H1 (cell line): ENCODE data around the gene PAXX. TPM values are rescaled to one million over a fixed set of nuclear protein-coding genes. Genes with fewer than 3 reads are reported as not detected.
A peak's percentile ranks its signal among the peaks of the same experiment; 100 is the strongest.

Experiments used
- CTCF ChIA-PET: fragments of 300-600 bp; sonication (Branson Sonifier 250); formaldehyde crosslinking; loops from one replicate; lab custom pipeline; 2021; ENCODE audit not compliant: partially characterized antibody; lab: Charles Lee
- POLR2A ChIA-PET: fragments of 300-600 bp; sonication (Branson Sonifier 250); formaldehyde crosslinking; loops from one replicate; lab custom pipeline; 2021; ENCODE audit warnings: inconsistent platforms; ENCODE audit not compliant: partially characterized antibody; lab: Charles Lee
- DNase-seq, 2 experiments: peaks; one replicate each; pipeline versions ENCODE4 v3.0.0 to v3.0.0-alpha.2; 2010 to 2022; ENCODE audit warnings: low spot score in 2 of 2, low read depth in 1 of 2, mixed read lengths in 1 of 2
- FAIRE-seq: peaks from 2 replicates; lab custom pipeline; 2011; peaks lifted over from hg19 to GRCh38; lab: Jason Lieb, UNC
- H2AFZ ChIP-seq: 2 replicates; pipeline ENCODE4 v1.8.1; 2012; ENCODE audit warnings: low read length, inconsistent platforms
- H2AK5ac ChIP-seq: 2 replicates; pipeline ENCODE4 v1.6.1; 2013; ENCODE audit warnings: low read depth, low read length
- H2BK120ac ChIP-seq: replicated peaks from 2 replicates; pipeline ENCODE3; 2013; ENCODE audit warnings: low read depth, low read length, inconsistent platforms
- H2BK12ac ChIP-seq: 2 replicates; pipeline ENCODE4 v1.6.1; 2013; ENCODE audit warnings: low read depth, low read length
- H2BK15ac ChIP-seq: 2 replicates; pipeline ENCODE4 v1.6.1; 2013; ENCODE audit warnings: low read length
- H2BK20ac ChIP-seq: 2 replicates; pipeline ENCODE4 v1.6.1; 2013; ENCODE audit warnings: low read length
- H2BK5ac ChIP-seq: 2 replicates; pipeline ENCODE4 v1.6.1; 2013; ENCODE audit warnings: low read depth, low read length
- H3K14ac ChIP-seq: 2 replicates; pipeline ENCODE4 v1.6.1; 2013; ENCODE audit warnings: inconsistent platforms; ENCODE audit not compliant: insufficient read length
- H3K18ac ChIP-seq: 2 replicates; pipeline ENCODE4 v1.6.1; 2013; ENCODE audit warnings: low read length; ENCODE audit errors: extremely low read depth
- H3K23ac ChIP-seq: 2 replicates; pipeline ENCODE4 v1.6.1; 2013; ENCODE audit warnings: inconsistent platforms; ENCODE audit not compliant: insufficient read length
- H3K23me2 ChIP-seq: 2 replicates; pipeline ENCODE4 v1.6.1; 2013; ENCODE audit warnings: low read depth, low read length
- H3K27ac ChIP-seq: 2 replicates; pipeline ENCODE4 v1.6.1; 2011; ENCODE audit warnings: low read depth, low read length, inconsistent platforms
- H3K27me3 ChIP-seq, 4 experiments: replicated peaks in 1 of 4; 1 replicate in 1 of 4; 2 replicates in 3 of 4; pipeline versions ENCODE4 v1.6.1 to v1.8.1; 2011 to 2013; ENCODE audit warnings: low read length in 3 of 4, mild to moderate bottlenecking in 3 of 4, inconsistent platforms in 2 of 4, mixed read lengths in 2 of 4, moderate library complexity in 1 of 4; ENCODE audit not compliant: control insufficient read depth in 3 of 4, insufficient read depth in 3 of 4; ENCODE audit errors: extremely low read depth in 1 of 4
- H3K36me3 ChIP-seq, 4 experiments: 2 replicates each; pipeline versions ENCODE4 v1.6.1 to v1.8.1; 2011 to 2013; ENCODE audit warnings: mild to moderate bottlenecking in 4 of 4, low read length in 3 of 4, moderate library complexity in 2 of 4, control low read depth in 1 of 4, inconsistent platforms in 1 of 4; ENCODE audit not compliant: insufficient read depth in 4 of 4, control insufficient read depth in 2 of 4
- H3K4ac ChIP-seq: replicated peaks from 2 replicates; pipeline ENCODE3; 2013; ENCODE audit warnings: low read length, low read depth, mixed read lengths, inconsistent platforms; ENCODE audit not compliant: insufficient read length
- H3K4me1 ChIP-seq, 4 experiments: replicated peaks in 1 of 4; 1 replicate in 1 of 4; 2 replicates in 3 of 4; pipeline versions ENCODE4 v1.6.1 to v1.8.1; 2011 to 2013; ENCODE audit warnings: low read length in 3 of 4, inconsistent platforms in 2 of 4, mixed read lengths in 1 of 4; ENCODE audit not compliant: insufficient read depth in 4 of 4, control insufficient read depth in 3 of 4
- H3K4me2 ChIP-seq, 2 experiments: 2 replicates each; pipeline versions ENCODE4 v1.6.1 to v1.8.1; 2011 to 2013; ENCODE audit warnings: low read depth in 2 of 2, low read length in 2 of 2, control low read depth in 1 of 2, inconsistent platforms in 1 of 2, mild to moderate bottlenecking in 1 of 2; ENCODE audit not compliant: insufficient read depth in 1 of 2
- H3K4me3 ChIP-seq, 4 experiments: fragments of 200-600, 300-600 bp in 1 of 4; sonication (generic), shearing (Covaris generic), sonication (Bioruptor Twin) in 1 of 4; 2 replicates each; pipeline versions ENCODE4 v1.5.1 to v1.8.1; 2011 to 2016; ENCODE audit warnings: low read length in 4 of 4, low read depth in 3 of 4, control low read depth in 2 of 4, inconsistent platforms in 2 of 4, mild to moderate bottlenecking in 2 of 4, mixed read lengths in 1 of 4, moderate library complexity in 1 of 4; ENCODE audit not compliant: insufficient read depth in 2 of 4; ENCODE audit errors: extremely low read depth in 1 of 4
- H3K56ac ChIP-seq: replicated peaks from 2 replicates; pipeline ENCODE3; 2013; ENCODE audit warnings: low read depth, mild to moderate bottlenecking, mixed read lengths, low read length, inconsistent platforms; ENCODE audit not compliant: insufficient read length
- H3K79me1 ChIP-seq: 2 replicates; pipeline ENCODE4 v1.6.1; 2013; ENCODE audit warnings: low read depth, low read length, control low read depth
- H3K79me2 ChIP-seq, 2 experiments: 2 replicates each; pipeline versions ENCODE4 v1.6.1 to v1.8.1; 2012 to 2013; ENCODE audit warnings: low read length in 2 of 2, mild to moderate bottlenecking in 2 of 2, inconsistent platforms in 1 of 2; ENCODE audit not compliant: insufficient read depth in 2 of 2, control insufficient read depth in 1 of 2
- H3K9ac ChIP-seq, 4 experiments: replicated peaks in 1 of 4; 1 replicate in 1 of 4; 2 replicates in 3 of 4; pipeline versions ENCODE4 v1.6.1 to v1.8.1; 2011 to 2013; ENCODE audit warnings: low read depth in 3 of 4, low read length in 3 of 4, control low read depth in 2 of 4, mild to moderate bottlenecking in 2 of 4, moderate library complexity in 2 of 4, inconsistent platforms in 1 of 4; ENCODE audit errors: extremely low read depth in 1 of 4
- H3K9me3 ChIP-seq, 2 experiments: 2 replicates each; pipeline versions ENCODE4 v1.6.1 to v1.8.1; 2012 to 2013; ENCODE audit warnings: mild to moderate bottlenecking in 2 of 2, moderate library complexity in 2 of 2, control low read depth in 1 of 2, inconsistent platforms in 1 of 2, low read depth in 1 of 2, low read length in 1 of 2, mixed read lengths in 1 of 2; ENCODE audit not compliant: insufficient read depth in 2 of 2
- H4K20me1 ChIP-seq, 2 experiments: replicated peaks in 1 of 2; 2 replicates each; pipeline versions ENCODE3 to v1.8.1; 2011 to 2013; ENCODE audit warnings: inconsistent platforms in 2 of 2, low read length in 2 of 2, mild to moderate bottlenecking in 1 of 2; ENCODE audit not compliant: insufficient read depth in 2 of 2, control insufficient read depth in 1 of 2
- H4K5ac ChIP-seq: 2 replicates; pipeline ENCODE4 v1.6.1; 2013; ENCODE audit warnings: low read length, low read depth, mixed read lengths, inconsistent platforms; ENCODE audit not compliant: insufficient read length
- H4K8ac ChIP-seq: 2 replicates; pipeline ENCODE4 v1.8.0; 2013; ENCODE audit warnings: mild to moderate bottlenecking, moderate library complexity, low read length, inconsistent platforms; ENCODE audit not compliant: insufficient read depth; ENCODE audit errors: extremely low read depth
- H4K91ac ChIP-seq: replicated peaks from 2 replicates; pipeline ENCODE3; 2013; ENCODE audit warnings: low read length, mixed read lengths, inconsistent platforms; ENCODE audit not compliant: insufficient read length
- BACH1 ChIP-seq: IDR thresholded peaks from 2 replicates; pipeline ENCODE4 v1.6.1; 2012; ENCODE audit warnings: low read length, improper control_type of control experiment
- BRCA1 ChIP-seq: IDR thresholded peaks from 2 replicates; pipeline ENCODE4 v1.6.1; 2012; ENCODE audit warnings: low read depth, low read length, improper control_type of control experiment
- CBX5 ChIP-seq: fragments of 300-800, 300-1000 bp; sonication (generic); IDR thresholded peaks from 2 replicates; pipeline ENCODE4 v1.7.1; 2016; ENCODE audit warnings: antibody characterized with exemption, low read length, low read depth
- CHD1 ChIP-seq: IDR thresholded peaks from 2 replicates; pipeline ENCODE4 v1.6.1; 2012; ENCODE audit warnings: low read depth, low read length, improper control_type of control experiment
- CTBP2 ChIP-seq: IDR thresholded peaks from 2 replicates; pipeline ENCODE4 v1.7.0; 2011; ENCODE audit warnings: borderline replicate concordance, mild to moderate bottlenecking, moderate library complexity, mixed read lengths, low read length; ENCODE audit not compliant: insufficient read depth, insufficient read length
- EZH2 ChIP-seq: fragments of 200-600 bp; sonication (generic); IDR thresholded peaks from 2 replicates; pipeline ENCODE4 v1.7.1; 2012; ENCODE audit warnings: low read depth, mild to moderate bottlenecking, moderate library complexity, low read length, inconsistent platforms; ENCODE audit not compliant: severe bottlenecking
- HDAC6 ChIP-seq: IDR thresholded peaks from one replicate; pipeline ENCODE4 v1.7.1; 2012; ENCODE audit warnings: low read depth, mild to moderate bottlenecking, inconsistent platforms, low read length, moderate library complexity
- NANOG ChIP-seq: IDR thresholded peaks from 2 replicates; pipeline ENCODE4 v1.6.1; 2011; ENCODE audit warnings: low read length, low read depth, mild to moderate bottlenecking, inconsistent platforms; ENCODE audit not compliant: insufficient read depth, poor library complexity, severe bottlenecking
- PHF8 ChIP-seq: fragments of 200-600 bp; sonication (generic); conservative IDR thresholded peaks from 2 replicates; pipeline ENCODE4 v1.7.1; 2012; ENCODE audit warnings: low read depth, mild to moderate bottlenecking, inconsistent platforms, low read length, moderate library complexity
- SUZ12 ChIP-seq: fragments of 200-600 bp; sonication (generic); IDR thresholded peaks from 2 replicates; pipeline ENCODE4 v1.6.1; 2012; ENCODE audit warnings: mild to moderate bottlenecking, inconsistent platforms, low read length, moderate library complexity, mixed read lengths
- TBP ChIP-seq: IDR thresholded peaks from 2 replicates; pipeline ENCODE4 v1.6.1; 2011; ENCODE audit warnings: low read depth, low read length, improper control_type of control experiment
- WGBS, 2 experiments: shearing (Covaris generic) in 1 of 2; methylation state at CpG; one replicate each; pipeline versions ENCODE4 v1.1.6 to v1.1.7; 2013 to 2015; ENCODE audit warnings: low lambda C conversion rate in 2 of 2, mixed read lengths in 2 of 2, inconsistent platforms in 1 of 2, low coverage in 1 of 2, missing lambda C conversion rate in 1 of 2; ENCODE audit not compliant: insufficient replicate concordance in 2 of 2, insufficient coverage in 1 of 2, insufficient read length in 1 of 2; ENCODE audit errors: extremely low coverage in 1 of 2, missing lambda C conversion rate in 1 of 2; 5-methylcytosine and 5-hydroxymethylcytosine counted together
- polyA plus RNA-seq, 7 experiments: library from polyadenylated mRNA; depleted of rRNA in 3 of 7; stranded (reverse) in 5 of 7; unstranded in 2 of 7; fragments of >200 nt in 5 of 7; fragments of 200-250 nt in 2 of 7; gene quantifications; 1 replicate in 5 of 7; 2 replicates in 1 of 7; 4 replicates in 1 of 7; pipeline versions ENCODE4 v1.2.1 to v1.2.3, GENCODE V29; 2011 to 2013; ENCODE audit warnings: missing spikeins in 2 of 7, mixed read lengths in 2 of 7
- total RNA-seq: library from RNA; stranded (reverse); fragmentation: NEBNext Ultra II Directional; extraction: Animal tissue kit (Norgen Biotek cat#: 25700); gene quantifications from 2 replicates; pipeline ENCODE4 v1.2.1, GENCODE V29; 2021

PAXX gene
- total and polyA plus RNA-seq, 2 of the 8 experiments (the other 6 are each of a cell fraction or from before 2014, with no cell fraction given) = 43.4 to 45.9 TPM

GRCh38 chr9:136985027-136985602 is 7.1 kb upstream of the PAXX start:
- Histone ChIP-seq H3K27me3 (peaks cover 13 to 39% (median 35%) of the 10 kb centered on the region in 4 experiments), H3K4ac (no peak overlapping the region), H3K9ac (no peak overlapping the region), H3K23me2 (peaks cover 12% of the 10 kb centered on the region; the same call in 1 of the 2 replicates), H4K20me1 (peaks cover 0 to 1% of the 10 kb centered on the region in 2 experiments), H4K5ac (no peak overlapping the region), H4K8ac (no peak overlapping the region), H2AK5ac (no peak overlapping the region), H3K4me3 (peak overlapping the region; percentile 21 to 68 (median 44)), H2AFZ (no peak overlapping the region), H3K18ac (no peak overlapping the region; the same call in 1 of the 2 replicates), H2BK15ac (no peak overlapping the region), H3K36me3 (no peaks in the 10 kb centered on the region), H3K4me1 (peaks cover 0 to 4% (median 2%) of the 10 kb centered on the region in 4 experiments; a peak in 2 of 7 replicates), H3K14ac (no peak overlapping the region), H3K27ac (no peak overlapping the region), H3K79me2 (no peaks in the 10 kb centered on the region), H2BK5ac (no peak overlapping the region), H3K4me2 (peak overlapping the region; percentile 69 to 87), H4K91ac (no peak overlapping the region), H3K23ac (no peak overlapping the region), H2BK20ac (no peak overlapping the region), H3K79me1 (no peaks in the 10 kb centered on the region), H2BK120ac (no peak overlapping the region), H3K56ac (no peak overlapping the region), H2BK12ac (no peak overlapping the region), H3K9me3 (no peaks in the 10 kb centered on the region)
- ChIA-PET POLR2A (interaction anchor here (0.5 to 1.1 kb wide), 2 partner anchors 11 to 152 kb away, joined by 3 to 4 read pairs; partner anchors contain the start of gene CLIC3), CTCF (interaction anchor here (0.9 to 2.2 kb wide), 9 partner anchors 11 to 141 kb away, joined by 3 to 9 read pairs (median 4); partner anchors contain the start of gene SAPCD2)
- WGBS, 2 experiments = 5% methylated on average over 26 of the region's 48 CpGs; no CpG with 5 or more reads in 1 of the 2 experiments
- DNase-seq = peak in 1 of 2 experiments; percentile 70
- TF ChIP-seq PHF8 = no peak
- no peak for TF ChIP-seq CBX5
- no peak for TF ChIP-seq BRCA1
- TF ChIP-seq EZH2 = peak; percentile 64
- no peak for TF ChIP-seq TBP
- no peak for TF ChIP-seq NANOG
- no peak for TF ChIP-seq HDAC6
- no peak for TF ChIP-seq BACH1
- peak; percentile 66 for TF ChIP-seq SUZ12
- TF ChIP-seq CHD1 = no peak
- no peak for TF ChIP-seq CTBP2
- no peak for FAIRE-seq
